ENCODE data around the gene SARNP.

DNA sequence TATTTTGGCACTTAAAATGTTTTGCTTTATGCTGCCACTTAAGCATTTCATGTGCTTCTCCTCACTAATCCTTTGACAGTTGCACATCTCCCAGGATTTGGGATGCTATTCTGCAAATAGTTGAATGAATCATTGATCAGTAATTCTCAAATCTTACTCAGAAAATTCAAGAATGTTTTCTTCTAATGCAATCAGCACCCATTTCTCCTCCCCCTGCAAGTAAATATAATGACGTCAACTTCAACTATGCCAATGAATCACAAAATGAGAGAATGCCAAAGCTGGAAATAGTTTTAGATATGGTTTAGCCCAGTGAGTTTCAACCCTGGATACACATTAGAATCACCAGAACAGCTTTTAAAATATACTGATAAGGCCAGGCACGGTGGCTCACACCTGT, 103.8 kb downstream of the SARNP start:
- TF ChIP-seq, protein P1, sequence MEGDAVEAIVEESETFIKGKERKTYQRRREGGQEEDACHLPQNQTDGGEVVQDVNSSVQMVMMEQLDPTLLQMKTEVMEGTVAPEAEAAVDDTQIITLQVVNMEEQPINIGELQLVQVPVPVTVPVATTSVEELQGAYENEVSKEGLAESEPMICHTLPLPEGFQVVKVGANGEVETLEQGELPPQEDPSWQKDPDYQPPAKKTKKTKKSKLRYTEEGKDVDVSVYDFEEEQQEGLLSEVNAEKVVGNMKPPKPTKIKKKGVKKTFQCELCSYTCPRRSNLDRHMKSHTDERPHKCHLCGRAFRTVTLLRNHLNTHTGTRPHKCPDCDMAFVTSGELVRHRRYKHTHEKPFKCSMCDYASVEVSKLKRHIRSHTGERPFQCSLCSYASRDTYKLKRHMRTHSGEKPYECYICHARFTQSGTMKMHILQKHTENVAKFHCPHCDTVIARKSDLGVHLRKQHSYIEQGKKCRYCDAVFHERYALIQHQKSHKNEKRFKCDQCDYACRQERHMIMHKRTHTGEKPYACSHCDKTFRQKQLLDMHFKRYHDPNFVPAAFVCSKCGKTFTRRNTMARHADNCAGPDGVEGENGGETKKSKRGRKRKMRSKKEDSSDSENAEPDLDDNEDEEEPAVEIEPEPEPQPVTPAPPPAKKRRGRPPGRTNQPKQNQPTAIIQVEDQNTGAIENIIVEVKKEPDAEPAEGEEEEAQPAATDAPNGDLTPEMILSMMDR (IDR thresholded peaks at IDR 0.05), result no peak
- TF ChIP-seq, protein P2, sequence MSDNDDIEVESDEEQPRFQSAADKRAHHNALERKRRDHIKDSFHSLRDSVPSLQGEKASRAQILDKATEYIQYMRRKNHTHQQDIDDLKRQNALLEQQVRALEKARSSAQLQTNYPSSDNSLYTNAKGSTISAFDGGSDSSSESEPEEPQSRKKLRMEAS (IDR thresholded peaks at IDR 0.05), result no peak
- TF ChIP-seq POLR2A (IDR thresholded peaks at IDR 0.05; ENCODE audit: low read length), result no peak
- TF ChIP-seq, protein P3, sequence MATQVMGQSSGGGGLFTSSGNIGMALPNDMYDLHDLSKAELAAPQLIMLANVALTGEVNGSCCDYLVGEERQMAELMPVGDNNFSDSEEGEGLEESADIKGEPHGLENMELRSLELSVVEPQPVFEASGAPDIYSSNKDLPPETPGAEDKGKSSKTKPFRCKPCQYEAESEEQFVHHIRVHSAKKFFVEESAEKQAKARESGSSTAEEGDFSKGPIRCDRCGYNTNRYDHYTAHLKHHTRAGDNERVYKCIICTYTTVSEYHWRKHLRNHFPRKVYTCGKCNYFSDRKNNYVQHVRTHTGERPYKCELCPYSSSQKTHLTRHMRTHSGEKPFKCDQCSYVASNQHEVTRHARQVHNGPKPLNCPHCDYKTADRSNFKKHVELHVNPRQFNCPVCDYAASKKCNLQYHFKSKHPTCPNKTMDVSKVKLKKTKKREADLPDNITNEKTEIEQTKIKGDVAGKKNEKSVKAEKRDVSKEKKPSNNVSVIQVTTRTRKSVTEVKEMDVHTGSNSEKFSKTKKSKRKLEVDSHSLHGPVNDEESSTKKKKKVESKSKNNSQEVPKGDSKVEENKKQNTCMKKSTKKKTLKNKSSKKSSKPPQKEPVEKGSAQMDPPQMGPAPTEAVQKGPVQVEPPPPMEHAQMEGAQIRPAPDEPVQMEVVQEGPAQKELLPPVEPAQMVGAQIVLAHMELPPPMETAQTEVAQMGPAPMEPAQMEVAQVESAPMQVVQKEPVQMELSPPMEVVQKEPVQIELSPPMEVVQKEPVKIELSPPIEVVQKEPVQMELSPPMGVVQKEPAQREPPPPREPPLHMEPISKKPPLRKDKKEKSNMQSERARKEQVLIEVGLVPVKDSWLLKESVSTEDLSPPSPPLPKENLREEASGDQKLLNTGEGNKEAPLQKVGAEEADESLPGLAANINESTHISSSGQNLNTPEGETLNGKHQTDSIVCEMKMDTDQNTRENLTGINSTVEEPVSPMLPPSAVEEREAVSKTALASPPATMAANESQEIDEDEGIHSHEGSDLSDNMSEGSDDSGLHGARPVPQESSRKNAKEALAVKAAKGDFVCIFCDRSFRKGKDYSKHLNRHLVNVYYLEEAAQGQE (IDR thresholded peaks at IDR 0.05), result no peak
- no peak for TF ChIP-seq ESRRA (IDR thresholded peaks at IDR 0.05; ENCODE audit: borderline replicate concordance, low read length)
- no peak for TF ChIP-seq CBX2 (IDR thresholded peaks at IDR 0.05; ENCODE audit: borderline replicate concordance, low read depth)
- TF ChIP-seq, protein P4, sequence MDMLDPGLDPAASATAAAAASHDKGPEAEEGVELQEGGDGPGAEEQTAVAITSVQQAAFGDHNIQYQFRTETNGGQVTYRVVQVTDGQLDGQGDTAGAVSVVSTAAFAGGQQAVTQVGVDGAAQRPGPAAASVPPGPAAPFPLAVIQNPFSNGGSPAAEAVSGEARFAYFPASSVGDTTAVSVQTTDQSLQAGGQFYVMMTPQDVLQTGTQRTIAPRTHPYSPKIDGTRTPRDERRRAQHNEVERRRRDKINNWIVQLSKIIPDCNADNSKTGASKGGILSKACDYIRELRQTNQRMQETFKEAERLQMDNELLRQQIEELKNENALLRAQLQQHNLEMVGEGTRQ (IDR thresholded peaks at IDR 0.05), result no peak
- no peak for TF ChIP-seq TP53 (CRISPR knock-in tag; IDR thresholded peaks at IDR 0.05)
- TF ChIP-seq KDM1A (IDR thresholded peaks at IDR 0.05; ENCODE audit: low read depth), result no peak
- no peak for TF ChIP-seq CBX8 (IDR thresholded peaks at IDR 0.05)
